H9 (cell line): ENCODE data around the gene CAPN9. TPM values are rescaled to one million over a fixed set of nuclear protein-coding genes. Genes with fewer than 3 reads are reported as not detected.

Experiments used
- DNase-seq: peaks from one replicate; pipeline ENCODE4 v3.0.0-alpha.2; 2017
- H2AFZ ChIP-seq: one replicate; pipeline ENCODE4 v1.6.1; 2013; ENCODE audit warnings: mild to moderate bottlenecking, low read length, control low read depth, moderate library complexity
- H2AK5ac ChIP-seq: 2 replicates; pipeline ENCODE4 v1.6.1; 2013; ENCODE audit warnings: low read length, control low read depth, mixed read lengths; ENCODE audit not compliant: insufficient read length
- H2BK120ac ChIP-seq: one replicate; pipeline ENCODE4 v1.6.1; 2013; ENCODE audit warnings: low read depth, mild to moderate bottlenecking, low read length, control low read depth, inconsistent platforms; ENCODE audit not compliant: poor library complexity, severe bottlenecking
- H2BK12ac ChIP-seq: 2 replicates; pipeline ENCODE4 v1.6.1; 2013; ENCODE audit warnings: low read length, control low read depth, mixed read lengths, low read depth; ENCODE audit not compliant: insufficient read length
- H2BK15ac ChIP-seq: 2 replicates; pipeline ENCODE4 v1.6.1; 2013; ENCODE audit warnings: low read depth, low read length, control low read depth
- H2BK20ac ChIP-seq: one replicate; pipeline ENCODE4 v1.6.1; 2013; ENCODE audit warnings: low read depth, mild to moderate bottlenecking, low read length, control low read depth, inconsistent platforms; ENCODE audit not compliant: poor library complexity, severe bottlenecking
- H2BK5ac ChIP-seq: 2 replicates; pipeline ENCODE4 v1.6.1; 2013; ENCODE audit warnings: low read length, control low read depth, mixed read lengths; ENCODE audit not compliant: insufficient read length
- H3K14ac ChIP-seq: 2 replicates; pipeline ENCODE4 v1.6.1; 2013; ENCODE audit warnings: low read length, control low read depth; ENCODE audit not compliant: insufficient read depth
- H3K18ac ChIP-seq: 2 replicates; pipeline ENCODE4 v1.6.1; 2013; ENCODE audit warnings: low read depth, mild to moderate bottlenecking, mixed read lengths, low read length, control low read depth; ENCODE audit not compliant: insufficient read length
- H3K23ac ChIP-seq: 2 replicates; pipeline ENCODE4 v1.6.1; 2013; ENCODE audit warnings: low read length, control low read depth, mixed read lengths, low read depth; ENCODE audit not compliant: insufficient read length
- H3K23me2 ChIP-seq: 2 replicates; pipeline ENCODE4 v1.6.1; 2013; ENCODE audit warnings: low read depth, mild to moderate bottlenecking, mixed read lengths, low read length, control low read depth; ENCODE audit not compliant: insufficient read length, poor library complexity, severe bottlenecking
- H3K27ac ChIP-seq: 2 replicates; pipeline ENCODE4 v1.5.1; 2013; ENCODE audit warnings: low read length, control low read depth, mixed read lengths, low read depth; ENCODE audit not compliant: insufficient read length
- H3K27me3 ChIP-seq: 2 replicates; pipeline ENCODE4 v1.6.1; 2013; ENCODE audit warnings: low read length, control low read depth, inconsistent platforms; ENCODE audit not compliant: insufficient read depth
- H3K4ac ChIP-seq: 2 replicates; pipeline ENCODE4 v1.6.1; 2013; ENCODE audit warnings: low read depth, mild to moderate bottlenecking, control low read depth, inconsistent platforms, low read length, moderate library complexity
- H3K4me1 ChIP-seq: 2 replicates; pipeline ENCODE4 v1.6.1; 2013; ENCODE audit warnings: low read length, control low read depth, inconsistent platforms; ENCODE audit not compliant: insufficient read depth
- H3K4me2 ChIP-seq: 2 replicates; pipeline ENCODE4 v1.6.1; 2013; ENCODE audit warnings: low read length, control low read depth, mixed read lengths; ENCODE audit not compliant: insufficient read length, insufficient read depth
- H3K56ac ChIP-seq: 2 replicates; pipeline ENCODE4 v1.6.1; 2013; ENCODE audit warnings: low read depth, mild to moderate bottlenecking, mixed read lengths, low read length, control low read depth; ENCODE audit not compliant: insufficient read length
- H3K79me1 ChIP-seq: 2 replicates; pipeline ENCODE4 v1.6.1; 2013; ENCODE audit warnings: low read depth, mild to moderate bottlenecking, moderate library complexity, low read length, control low read depth, inconsistent platforms; ENCODE audit not compliant: insufficient read depth, poor library complexity, severe bottlenecking
- H3K79me2 ChIP-seq: 2 replicates; pipeline ENCODE4 v1.6.1; 2013; ENCODE audit warnings: low read length, control low read depth, inconsistent platforms; ENCODE audit not compliant: insufficient read depth
- H3K9ac ChIP-seq: 2 replicates; pipeline ENCODE4 v1.6.1; 2013; ENCODE audit warnings: low read length, control low read depth, mixed read lengths; ENCODE audit not compliant: insufficient read length; ENCODE audit errors: extremely low read depth
- H3K9me3 ChIP-seq: one replicate; pipeline ENCODE4 v1.6.1; 2013; ENCODE audit warnings: low read depth, low read length, inconsistent platforms; ENCODE audit not compliant: control insufficient read depth
- H3T11ph ChIP-seq: one replicate; pipeline ENCODE4 v1.6.1; 2013; ENCODE audit warnings: mild to moderate bottlenecking, low read length, control low read depth, inconsistent platforms
- H4K20me1 ChIP-seq: one replicate; pipeline ENCODE4 v1.6.1; 2013; ENCODE audit not compliant: control insufficient read depth, insufficient read length, insufficient read depth
- H4K5ac ChIP-seq: 2 replicates; pipeline ENCODE4 v1.6.1; 2013; ENCODE audit warnings: low read depth, mild to moderate bottlenecking, mixed read lengths, low read length, control low read depth; ENCODE audit not compliant: insufficient read length
- H4K8ac ChIP-seq: replicated peaks from 2 replicates; pipeline ENCODE4 v1.6.1; 2013; ENCODE audit warnings: low read length, control low read depth, mixed read lengths, low read depth; ENCODE audit not compliant: insufficient read length
- H4K91ac ChIP-seq: 2 replicates; pipeline ENCODE4 v1.6.1; 2013; ENCODE audit warnings: low read depth, mild to moderate bottlenecking, moderate library complexity, mixed read lengths, low read length, control low read depth; ENCODE audit not compliant: insufficient read length
- H3K27ac Mint-ChIP-seq, 3 experiments: 2 replicates in 2 of 3; 3 replicates in 1 of 3; pipeline ENCODE4 v1.8.0; 2020 to 2021; ENCODE audit warnings: mixed read lengths in 3 of 3, mild to moderate bottlenecking in 1 of 3, moderate library complexity in 1 of 3
- H3K27me3 Mint-ChIP-seq: 2 replicates; pipeline ENCODE4 v1.8.0; 2021; ENCODE audit warnings: low read depth, mild to moderate bottlenecking, moderate library complexity, mixed read lengths
- H3K36me3 Mint-ChIP-seq, 3 experiments: 2 replicates in 2 of 3; 3 replicates in 1 of 3; pipeline ENCODE4 v1.8.0; 2020 to 2021; ENCODE audit warnings: low read depth in 3 of 3, mixed read lengths in 3 of 3; ENCODE audit not compliant: insufficient read depth in 1 of 3
- H3K4me1 Mint-ChIP-seq, 2 experiments: 2 replicates each; pipeline ENCODE4 v1.8.0; 2020; ENCODE audit warnings: mixed read lengths in 2 of 2
- H3K4me3 Mint-ChIP-seq, 2 experiments: 2 replicates in 1 of 2; 3 replicates in 1 of 2; pipeline ENCODE4 v1.8.0; 2020 to 2021; ENCODE audit warnings: mild to moderate bottlenecking in 2 of 2, mixed read lengths in 2 of 2, moderate library complexity in 1 of 2
- H3K9me3 Mint-ChIP-seq, 2 experiments: 2 replicates in 1 of 2; 3 replicates in 1 of 2; pipeline ENCODE4 v1.8.0; 2020; ENCODE audit warnings: mild to moderate bottlenecking in 2 of 2, mixed read lengths in 2 of 2, moderate library complexity in 1 of 2
- CTCF ChIP-seq: fragments of 200-600 bp; sonication (generic); conservative IDR thresholded peaks from 3 replicates; pipeline ENCODE4 v1.8.0; 2021; ENCODE audit warnings: antibody characterized with exemption, mild to moderate bottlenecking
- WGBS: extraction: QIAGEN DNeasy Blood & Tissue Kit; methylation state at CpG from one replicate; pipeline ENCODE4 v1.1.7; 2013; ENCODE audit warnings: missing lambda C conversion rate, low lambda C conversion rate, mixed read lengths; ENCODE audit not compliant: insufficient read length; ENCODE audit errors: extremely low coverage; 5-methylcytosine and 5-hydroxymethylcytosine counted together
- total RNA-seq: library from RNA; stranded (reverse); gene quantifications from 2 replicates; pipeline ENCODE4 v1.2.1, GENCODE V29; 2021

CAPN9 gene
- total RNA-seq, 1 experiment from 2014 or later: 0.22 TPM

DNA sequence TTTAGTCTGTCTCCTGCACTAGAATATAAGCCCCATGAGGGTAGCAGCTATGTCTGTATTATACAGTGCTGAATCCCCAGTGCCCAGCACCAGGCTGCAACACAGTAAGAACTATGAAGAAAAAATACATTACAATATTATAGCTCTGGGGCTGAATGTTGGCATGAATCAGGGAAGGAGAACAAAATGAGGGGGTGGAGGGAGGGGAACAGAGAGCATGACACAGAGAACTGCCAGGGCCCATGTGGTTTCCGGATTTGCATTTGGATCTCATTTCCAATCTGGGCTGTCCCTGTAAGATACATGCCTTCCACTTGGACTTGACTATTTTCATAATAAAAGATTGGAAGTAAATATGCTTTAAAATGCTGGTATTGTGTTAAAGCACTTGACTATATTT lies 85.3 kb downstream of the CAPN9 start:
- DNase-seq: no peak
- H2AFZ ChIP-seq: no peak overlapping the region
- H4K8ac ChIP-seq: no peak overlapping the region
- H3K27me3 Mint-ChIP-seq: peaks cover 9% of the 10 kb centered on the region
- no peak overlapping the region for H3K9ac ChIP-seq
- H3K4me3 Mint-ChIP-seq: no peak overlapping the region
- H3K4ac ChIP-seq: no peak overlapping the region
- H3K14ac ChIP-seq: no peak overlapping the region
- no peaks in the 10 kb centered on the region for H3K4me1 Mint-ChIP-seq
- no peak overlapping the region for H3K27ac ChIP-seq
- H3K4me2 ChIP-seq: no peak overlapping the region
- no peak overlapping the region for H2AK5ac ChIP-seq
- H3K27me3 ChIP-seq: no peaks in the 10 kb centered on the region
- no peak overlapping the region for H2BK5ac ChIP-seq
- H3K79me2 ChIP-seq: no peaks in the 10 kb centered on the region
- H2BK120ac ChIP-seq: no peak overlapping the region
- no peaks in the 10 kb centered on the region for H4K20me1 ChIP-seq
- H4K91ac ChIP-seq: no peak overlapping the region
- peaks cover 0 to 2% (median 0%) of the 10 kb centered on the region in 3 experiments; a peak in 1 of 7 replicates for H3K36me3 Mint-ChIP-seq
- no peaks in the 10 kb centered on the region for H3K9me3 ChIP-seq
- H2BK20ac ChIP-seq: no peak overlapping the region
- no peak overlapping the region for H2BK12ac ChIP-seq
- no peak overlapping the region for H3T11ph ChIP-seq
- H2BK15ac ChIP-seq: no peak overlapping the region
- H3K56ac ChIP-seq: no peak overlapping the region
- TF ChIP-seq CTCF: no peak
- no peak overlapping the region for H3K18ac ChIP-seq
- H3K23ac ChIP-seq: no peak overlapping the region
- WGBS: no CpG with 5 or more reads among the region's 1 CpG
- no peak overlapping the region for H4K5ac ChIP-seq
- H3K27ac Mint-ChIP-seq: no peak overlapping the region
- no peaks in the 10 kb centered on the region; a peak in 1 of 5 replicates for H3K9me3 Mint-ChIP-seq
- H3K23me2 ChIP-seq: no peaks in the 10 kb centered on the region
- H3K4me1 ChIP-seq: no peaks in the 10 kb centered on the region
- H3K79me1 ChIP-seq: no peaks in the 10 kb centered on the region
